ENCODE measurements around the gene DNAH2.

GRCh38 chr17:7702776-7703175 is 14.8 kb upstream of the DNAH2 start:
- TF ChIP-seq CTCF (IDR thresholded peaks at IDR 0.05): no peak
- no peak for TF ChIP-seq POLR2A (IDR thresholded peaks at IDR 0.05)
- TF ChIP-seq EP300 (IDR thresholded peaks at IDR 0.05): no peak
